Measurements from ENCODE around the gene ATR.
A peak's percentile ranks its signal among the peaks of the same experiment; 100 is the strongest.

The ATR gene

GRCh38 chr3:142507241-142507640 lies 71.3 kb downstream of the ATR start:
- Mint-ChIP-seq H3K4me1 (ENCODE audit: low read depth) (peaks cover 6% of the 10 kb centered on the region), H3K9me3 (no peaks in the 10 kb centered on the region), H3K4me3 (no peak overlapping the region), H3K27me3 (no peaks in the 10 kb centered on the region), H3K27ac (peak overlapping the region; percentile 13), H3K36me3 (ENCODE audit: low read depth) (peaks cover 62% of the 10 kb centered on the region)

GRCh38 chr3:142502187-142502985 lies 76.1 kb downstream of the ATR start:
- H3K4me3 Mint-ChIP-seq: no peak overlapping the region
- H3K4me1 Mint-ChIP-seq (ENCODE audit: low read depth): peaks cover 29% of the 10 kb centered on the region
- peaks cover 78% of the 10 kb centered on the region for H3K36me3 Mint-ChIP-seq (ENCODE audit: low read depth)
- no peak overlapping the region for H3K27ac Mint-ChIP-seq
- no peaks in the 10 kb centered on the region for H3K27me3 Mint-ChIP-seq
- no peaks in the 10 kb centered on the region for H3K9me3 Mint-ChIP-seq

- Mint-ChIP-seq H3K4me1 (ENCODE audit: low read depth) (peaks cover 29% of the 10 kb centered on the region), H3K9me3 (no peaks in the 10 kb centered on the region), H3K27ac (peak overlapping the region; percentile 36), H3K27me3 (no peaks in the 10 kb centered on the region), H3K36me3 (ENCODE audit: low read depth) (peaks cover 73% of the 10 kb centered on the region), H3K4me3 (no peak overlapping the region)
Measured at GRCh38 chr3:142501004-142501926, 77.3 kb downstream of the ATR start.

- H3K36me3 Mint-ChIP-seq (ENCODE audit: low read depth): peaks cover 68% of the 10 kb centered on the region
- H3K4me3 Mint-ChIP-seq: no peak overlapping the region
- H3K4me1 Mint-ChIP-seq (ENCODE audit: low read depth): peaks cover 29% of the 10 kb centered on the region
- no peaks in the 10 kb centered on the region for H3K9me3 Mint-ChIP-seq
- no peak overlapping the region for H3K27ac Mint-ChIP-seq
- no peaks in the 10 kb centered on the region for H3K27me3 Mint-ChIP-seq
Measured at GRCh38 chr3:142500211-142500610, 78.3 kb downstream of the ATR start.

- Mint-ChIP-seq H3K36me3 (ENCODE audit: low read depth) (peaks cover 77% of the 10 kb centered on the region), H3K4me1 (ENCODE audit: low read depth) (peaks cover 29% of the 10 kb centered on the region), H3K27me3 (no peaks in the 10 kb centered on the region), H3K4me3 (peak overlapping the region; percentile 13), H3K9me3 (no peaks in the 10 kb centered on the region), H3K27ac (peak overlapping the region; percentile 71)
Measured at GRCh38 chr3:142498397-142499180, 79.9 kb downstream of the ATR start.

- Mint-ChIP-seq H3K27ac (peak overlapping the region; percentile 71), H3K4me1 (ENCODE audit: low read depth) (peaks cover 29% of the 10 kb centered on the region), H3K9me3 (no peaks in the 10 kb centered on the region), H3K27me3 (no peaks in the 10 kb centered on the region), H3K36me3 (ENCODE audit: low read depth) (peaks cover 81% of the 10 kb centered on the region), H3K4me3 (no peak overlapping the region)
Measured at GRCh38 chr3:142497729-142498128, 80.8 kb downstream of the ATR start.

GRCh38 chr3:142495103-142495502 lies 83.4 kb downstream of the ATR start:
- peaks cover 82% of the 10 kb centered on the region for H3K36me3 Mint-ChIP-seq (ENCODE audit: low read depth)
- H3K4me1 Mint-ChIP-seq (ENCODE audit: low read depth): peaks cover 14% of the 10 kb centered on the region
- H3K27ac Mint-ChIP-seq: no peak overlapping the region
- no peak overlapping the region for H3K4me3 Mint-ChIP-seq
- H3K9me3 Mint-ChIP-seq: no peaks in the 10 kb centered on the region
- H3K27me3 Mint-ChIP-seq: no peaks in the 10 kb centered on the region

GRCh38 chr3:142492184-142492583 lies 86.3 kb downstream of the ATR start:
- H3K27ac Mint-ChIP-seq: no peak overlapping the region

GRCh38 chr3:142489572-142490323 lies 88.8 kb downstream of the ATR start:
- Mint-ChIP-seq H3K4me1 (ENCODE audit: low read depth) (no peaks in the 10 kb centered on the region), H3K4me3 (no peak overlapping the region), H3K9me3 (no peaks in the 10 kb centered on the region), H3K27me3 (no peaks in the 10 kb centered on the region), H3K27ac (no peak overlapping the region), H3K36me3 (ENCODE audit: low read depth) (peaks cover 89% of the 10 kb centered on the region)

More at GRCh38 chr3:142492184-142492583, 86.3 kb downstream of the ATR start:
- Mint-ChIP-seq H3K27me3 (no peaks in the 10 kb centered on the region), H3K4me3 (no peak overlapping the region), H3K4me1 (ENCODE audit: low read depth) (no peaks in the 10 kb centered on the region), H3K36me3 (ENCODE audit: low read depth) (peaks cover 87% of the 10 kb centered on the region), H3K9me3 (no peaks in the 10 kb centered on the region)

GRCh38 chr3:142484912-142485435 lies 93.6 kb downstream of the ATR start:
- Mint-ChIP-seq H3K9me3 (no peaks in the 10 kb centered on the region), H3K4me1 (ENCODE audit: low read depth) (no peaks in the 10 kb centered on the region), H3K4me3 (no peak overlapping the region), H3K36me3 (ENCODE audit: low read depth) (peaks cover 89% of the 10 kb centered on the region), H3K27ac (no peak overlapping the region), H3K27me3 (no peaks in the 10 kb centered on the region)

- no peak overlapping the region for H3K27ac Mint-ChIP-seq
- H3K4me1 Mint-ChIP-seq (ENCODE audit: low read depth): no peaks in the 10 kb centered on the region
- H3K36me3 Mint-ChIP-seq (ENCODE audit: low read depth): peaks cover 74% of the 10 kb centered on the region
- peaks cover 6% of the 10 kb centered on the region for H3K9me3 Mint-ChIP-seq
- no peak overlapping the region for H3K4me3 Mint-ChIP-seq
- no peaks in the 10 kb centered on the region for H3K27me3 Mint-ChIP-seq
Measured at GRCh38 chr3:142481196-142481595, 97.3 kb downstream of the ATR start.

GRCh38 chr3:142470826-142471225 lies 107.7 kb downstream of the ATR start:
- H3K36me3 Mint-ChIP-seq (ENCODE audit: low read depth): peaks cover 41% of the 10 kb centered on the region
- no peaks in the 10 kb centered on the region for H3K9me3 Mint-ChIP-seq
- no peaks in the 10 kb centered on the region for H3K27me3 Mint-ChIP-seq
- no peak overlapping the region for H3K4me3 Mint-ChIP-seq
- H3K27ac Mint-ChIP-seq: no peak overlapping the region
- H3K4me1 Mint-ChIP-seq (ENCODE audit: low read depth): no peaks in the 10 kb centered on the region

- Mint-ChIP-seq H3K4me1 (ENCODE audit: low read depth) (no peaks in the 10 kb centered on the region), H3K4me3 (no peak overlapping the region), H3K9me3 (no peaks in the 10 kb centered on the region), H3K36me3 (ENCODE audit: low read depth) (peaks cover 41% of the 10 kb centered on the region), H3K27ac (no peak overlapping the region), H3K27me3 (no peaks in the 10 kb centered on the region)
Measured at GRCh38 chr3:142468456-142468855, 110.1 kb downstream of the ATR start.

GRCh38 chr3:142467768-142468167 lies 110.8 kb downstream of the ATR start:
- Mint-ChIP-seq H3K27me3 (no peaks in the 10 kb centered on the region), H3K27ac (no peak overlapping the region), H3K36me3 (ENCODE audit: low read depth) (peaks cover 35% of the 10 kb centered on the region), H3K4me3 (no peak overlapping the region), H3K9me3 (no peaks in the 10 kb centered on the region), H3K4me1 (ENCODE audit: low read depth) (no peaks in the 10 kb centered on the region)

All from stimulated activated naive CD8-positive, alpha-beta T cell treated with anti-CD3 and anti-CD28 coated beads, Interleukin-15, Interleukin-2, amounts not matched to agents 100 ng/mL and 50 ng/mL, for 24 hours (primary cell).